ENCODE data around the gene ARHGAP6. TPM values are rescaled to one million over a fixed set of nuclear protein-coding genes. Genes with fewer than 3 reads are reported as not detected.

ARHGAP6 gene
- total RNA-seq, 1 experiment from 2014 or later, result 0.10 TPM

DNA sequence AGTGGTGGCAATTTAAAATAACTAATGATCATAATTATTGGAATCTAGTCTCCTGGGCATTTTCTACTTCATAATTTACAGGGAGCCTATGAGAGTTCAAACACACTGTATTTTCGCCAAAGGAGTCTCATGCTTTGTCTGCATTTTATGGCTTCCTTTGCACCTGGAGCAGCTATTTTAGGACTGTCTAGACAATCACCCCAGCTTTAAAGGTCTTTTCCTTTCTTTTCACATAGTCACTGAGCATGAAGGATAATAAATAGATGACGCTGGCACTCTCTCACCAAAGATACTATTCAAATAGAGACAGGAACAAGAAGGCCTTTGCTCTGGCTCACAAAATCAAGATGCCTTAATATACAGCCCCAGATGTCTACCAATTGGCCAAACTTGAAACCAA, 329.5 kb downstream of the ARHGAP6 start:
- CTCF ChIA-PET, result no interaction called here
- TF ChIP-seq SRF (IDR thresholded peaks at IDR 0.05; ENCODE audit: low read depth), result no peak
- TF ChIP-seq ZNF274 (IDR thresholded peaks at IDR 0.05; ENCODE audit: low read depth, low read length), result no peak
- no peak for TF ChIP-seq JUND (IDR thresholded peaks at IDR 0.05)
- TF ChIP-seq SP1 (IDR thresholded peaks at IDR 0.05; ENCODE audit: low read depth), result no peak
- TF ChIP-seq ZBTB33 (IDR thresholded peaks at IDR 0.05; ENCODE audit: extremely low read depth, insufficient replicate concordance, low read length), result no peak
- TF ChIP-seq EGR1 (IDR thresholded peaks at IDR 0.05; ENCODE audit: low read depth), result no peak
- no peak for TF ChIP-seq TCF7L2 (IDR thresholded peaks at IDR 0.05; ENCODE audit: borderline replicate concordance, extremely low read depth, insufficient read depth, insufficient read length)
- TF ChIP-seq, protein P1, sequence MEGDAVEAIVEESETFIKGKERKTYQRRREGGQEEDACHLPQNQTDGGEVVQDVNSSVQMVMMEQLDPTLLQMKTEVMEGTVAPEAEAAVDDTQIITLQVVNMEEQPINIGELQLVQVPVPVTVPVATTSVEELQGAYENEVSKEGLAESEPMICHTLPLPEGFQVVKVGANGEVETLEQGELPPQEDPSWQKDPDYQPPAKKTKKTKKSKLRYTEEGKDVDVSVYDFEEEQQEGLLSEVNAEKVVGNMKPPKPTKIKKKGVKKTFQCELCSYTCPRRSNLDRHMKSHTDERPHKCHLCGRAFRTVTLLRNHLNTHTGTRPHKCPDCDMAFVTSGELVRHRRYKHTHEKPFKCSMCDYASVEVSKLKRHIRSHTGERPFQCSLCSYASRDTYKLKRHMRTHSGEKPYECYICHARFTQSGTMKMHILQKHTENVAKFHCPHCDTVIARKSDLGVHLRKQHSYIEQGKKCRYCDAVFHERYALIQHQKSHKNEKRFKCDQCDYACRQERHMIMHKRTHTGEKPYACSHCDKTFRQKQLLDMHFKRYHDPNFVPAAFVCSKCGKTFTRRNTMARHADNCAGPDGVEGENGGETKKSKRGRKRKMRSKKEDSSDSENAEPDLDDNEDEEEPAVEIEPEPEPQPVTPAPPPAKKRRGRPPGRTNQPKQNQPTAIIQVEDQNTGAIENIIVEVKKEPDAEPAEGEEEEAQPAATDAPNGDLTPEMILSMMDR (IDR thresholded peaks at IDR 0.05 in 2 of 3, conservative IDR thresholded peaks at IDR 0.05 in 1 of 3; ENCODE audit: borderline replicate concordance in 1 of 3, insufficient read depth in 1 of 3, low read depth in 2 of 3, low read length in 2 of 3), result no peak
- TF ChIP-seq CEBPB (IDR thresholded peaks at IDR 0.05; ENCODE audit: low read depth), result no peak
- no peak for TF ChIP-seq ELF1 (IDR thresholded peaks at IDR 0.05; ENCODE audit: borderline replicate concordance, low read depth)
- TF ChIP-seq POLR2AphosphoS5 (IDR thresholded peaks at IDR 0.05; ENCODE audit: low read depth, low read length), result no peak
- no peak for TF ChIP-seq YY1 (IDR thresholded peaks at IDR 0.05; ENCODE audit: extremely low read depth, insufficient replicate concordance, low read depth, low read length)
- TF ChIP-seq EZH2phosphoT487 (IDR thresholded peaks at IDR 0.05; ENCODE audit: borderline replicate concordance), result no peak
- no peak for TF ChIP-seq POLR2A (IDR thresholded peaks at IDR 0.05; ENCODE audit: borderline replicate concordance, extremely low read depth, insufficient read depth, insufficient read length)
- no peak for TF ChIP-seq FOSL1 (IDR thresholded peaks at IDR 0.05; ENCODE audit: low read depth)
- no peaks in the 10 kb centered on the region for H3K27me3 ChIP-seq (ENCODE audit: insufficient read depth, low read length)
- H3K4me2 ChIP-seq (ENCODE audit: low read length), result no peak overlapping the region
- H3K9me3 ChIP-seq (ENCODE audit: control insufficient read depth in 1 of 2, insufficient read depth in 1 of 2, low read depth in 1 of 2, low read length in 2 of 2), result no peaks in the 10 kb centered on the region
- RAD21 ChIA-PET (ENCODE audit: low non-redundant PET in 1 of 2, low total read pairs in 2 of 2, uncharacterized antibody in 2 of 2, unreplicated experiment in 2 of 2), result no interaction called here
- POLR2A ChIA-PET, result no interaction called here
- H4K20me1 ChIP-seq (ENCODE audit: insufficient read depth), result no peaks in the 10 kb centered on the region
- H3K79me2 ChIP-seq (ENCODE audit: insufficient read depth, low read length), result no peaks in the 10 kb centered on the region
- intact Hi-C loops (cut with micrococcal nuclease), result no loop called here
- no peaks in the 10 kb centered on the region for H3K4me1 ChIP-seq (ENCODE audit: control insufficient read depth in 1 of 2, insufficient read depth in 2 of 2, low read length in 2 of 2)
- H3K27ac ChIP-seq (ENCODE audit: low read depth, low read length), result no peak overlapping the region
- H3K36me3 ChIP-seq (ENCODE audit: control insufficient read depth in 1 of 2, insufficient read depth in 2 of 2, low read length in 2 of 2), result no peaks in the 10 kb centered on the region
- no peak overlapping the region for H3K4me3 ChIP-seq (replicated peaks in 1 of 2; ENCODE audit: low read depth in 1 of 2, low read length in 2 of 2)
- no TSS peak for BruUV-seq (replicated peaks)
- H3K9ac ChIP-seq (ENCODE audit: low read length), result no peak overlapping the region
- ATAC-seq (no peak), DNase-seq (ENCODE audit: low read depth, low spot score) (no peak)
- no peak overlapping the region for H2AFZ ChIP-seq (ENCODE audit: low read depth, low read length, poor library complexity, severe bottlenecking)
- H3K9me2 ChIP-seq (ENCODE audit: insufficient read depth), result no peaks in the 10 kb centered on the region

Measured in HCT116 (cell line).